Heart left ventricle (tissue), 13 donors: ENCODE measurements around the gene DCDC1.

ENCODE experiments used
- CTCF ChIP-seq, 12 donors: fragments of 200-600 bp; sonication (generic) in 4 of 12; IDR thresholded peaks; one replicate each; pipeline versions ENCODE4 v1.5.0 to v1.8.0; 2018 to 2022; ENCODE audit warnings: antibody characterized with exemption in 12 of 12, mild to moderate bottlenecking in 5 of 12
- POLR2A ChIP-seq, 2 donors: fragments of 450-650 bp; IDR thresholded peaks; one replicate each; pipeline ENCODE4 v1.6.1; 2017; ENCODE audit warnings: antibody characterized with exemption in 2 of 2, mild to moderate bottlenecking in 2 of 2, moderate library complexity in 2 of 2
- donor health status: ischemic (EF 13 %, LVEDD 7.1; RV severe dilation, severe dysfunction).
- donor health status: DM: no; HTN: yes; CAD: no.
- donor health status: DM: no; HTN: no; CAD: no.
- donor health status: ischemic (EF 25% LVEDD 6.9; RV normal size, moderate dysfunction).
- donor health status: ischemic (EF 25% LVEDD 5.7; RV mildly dilated, moderate dysfunction).
- donor health status: ischemic (EF 35%, LVEDD 5.7; RV mildly dilated, moderate dysfunction).
- donor health status: nonischemic (EF 11% LVEDD 7.7; RV severe dilation, severe dysfunction).
- donor health status: DM: yes; HTN: yes; CAD: no.
- donor health status: PGD.
- donor health status: ischemic (EF 29% LVEDD 5.4; RV normal size, mild dysfunction).
- donor health status: nonischemic (EF 23%, LVEDD 6.1; RV moderate dilation, normal function).

- TF ChIP-seq CTCF (IDR thresholded peaks at IDR 0.05) = no peak
- no peak for TF ChIP-seq POLR2A (IDR thresholded peaks at IDR 0.05)
Observed at GRCh38 chr11:31408201-31408600, 38.7 kb upstream of the DCDC1 start.
